MCF 10A (cell line): ENCODE data around the gene PROX2. TPM values are rescaled to one million over a fixed set of nuclear protein-coding genes. Genes with fewer than 3 reads are reported as not detected.

ENCODE experiments used
- BruUV-seq: library from RNA; stranded (reverse); fragments of 400-500 nt; replicated peaks from 2 replicates; lab custom pipeline; 2021; lab: Mats Ljungman, UMichigan
- CTCF ChIA-PET: fragments of 300-600 bp; sonication (Branson Sonifier 250); formaldehyde crosslinking; extraction: SDS; loops from one replicate; lab custom pipeline; 2021; ENCODE audit warnings: antibody characterized with exemption, inconsistent platforms; lab: Yijun Ruan, JAX
- POLR2A ChIA-PET: fragments of 300-600, 350-650 bp; sonication (Branson Sonifier 250); formaldehyde crosslinking; extraction: SDS; loops from one replicate; lab custom pipeline; 2020; ENCODE audit warnings: antibody characterized with exemption, inconsistent platforms; lab: Yijun Ruan, JAX
- DNase-seq: peaks from one replicate; pipeline ENCODE4 v3.0.0-alpha.2; 2018; ENCODE audit not compliant: unreplicated experiment
- H3K27ac Mint-ChIP-seq: one replicate; pipeline ENCODE4 v1.8.0; 2022; ENCODE audit warnings: mild to moderate bottlenecking, low read depth, mixed read lengths; ENCODE audit not compliant: unreplicated experiment
- H3K27me3 Mint-ChIP-seq: one replicate; pipeline ENCODE4 v1.8.0; 2022; ENCODE audit warnings: mixed read lengths; ENCODE audit not compliant: insufficient read depth, unreplicated experiment
- H3K36me3 Mint-ChIP-seq: one replicate; pipeline ENCODE4 v1.8.0; 2022; ENCODE audit warnings: mild to moderate bottlenecking, moderate library complexity, mixed read lengths; ENCODE audit not compliant: insufficient read depth, unreplicated experiment
- H3K4me1 Mint-ChIP-seq: one replicate; pipeline ENCODE4 v1.8.0; 2022; ENCODE audit warnings: mixed read lengths; ENCODE audit not compliant: insufficient read depth, unreplicated experiment
- H3K4me3 Mint-ChIP-seq: one replicate; pipeline ENCODE4 v1.8.0; 2022; ENCODE audit warnings: mild to moderate bottlenecking, moderate library complexity, mixed read lengths; ENCODE audit not compliant: unreplicated experiment
- H3K9me3 Mint-ChIP-seq: one replicate; pipeline ENCODE4 v1.8.0; 2022; ENCODE audit warnings: mixed read lengths; ENCODE audit not compliant: unreplicated experiment
- CTCF ChIP-seq: fragments of 200-600 bp; IDR thresholded peaks from one replicate; pipeline ENCODE4 v1.8.0; 2022; ENCODE audit warnings: antibody characterized with exemption, mild to moderate bottlenecking; ENCODE audit not compliant: unreplicated experiment
- intact Hi-C: fragments of 100-400 bp; cut with micrococcal nuclease; formaldehyde crosslinking; loops from 2 replicates; pipeline ENCODE4 v1.14.1; 2022
- total RNA-seq: library from RNA; stranded (reverse); gene quantifications from 2 replicates; pipeline ENCODE4 v1.2.3, GENCODE V29; 2022

The PROX2 gene
- total RNA-seq, 1 experiment from 2014 or later = not detected

DNA sequence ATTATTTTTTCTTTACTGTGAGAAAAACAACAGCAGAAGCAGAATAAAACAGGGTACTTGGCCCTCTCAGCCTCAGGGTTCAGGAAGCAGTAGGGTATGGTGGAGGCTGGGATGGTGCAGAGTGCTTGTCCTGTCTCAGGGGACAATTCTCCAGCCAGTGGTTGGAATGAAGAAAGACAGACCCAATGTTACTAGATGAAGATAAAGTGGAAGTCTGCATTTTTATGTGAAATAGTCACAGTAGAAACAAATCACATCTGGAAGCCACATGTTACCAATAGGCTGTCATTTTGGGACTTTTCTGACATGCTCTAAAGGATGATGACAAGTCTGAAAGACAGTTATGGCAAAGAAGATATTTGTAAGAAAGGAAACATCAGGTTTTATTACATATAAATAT lies 32.3 kb downstream of the PROX2 start:
- H3K36me3 Mint-ChIP-seq = peaks cover 31% of the 10 kb centered on the region
- peak overlapping the region; percentile 16 for H3K27ac Mint-ChIP-seq
- no peak overlapping the region for H3K4me3 Mint-ChIP-seq
- ChIA-PET CTCF (no interaction called here), POLR2A (interaction anchor here (0.7 to 1.4 kb wide), 2 partner anchors 9 to 89 kb away, joined by 3 to 4 read pairs; no protein-coding TSS in a partner anchor)
- peaks cover 9% of the 10 kb centered on the region for H3K4me1 Mint-ChIP-seq
- no peaks in the 10 kb centered on the region for H3K27me3 Mint-ChIP-seq
- intact Hi-C loops = no loop called here
- no peak for DNase-seq
- no TSS peak for BruUV-seq
- no peak for TF ChIP-seq CTCF
- no peaks in the 10 kb centered on the region for H3K9me3 Mint-ChIP-seq

- Mint-ChIP-seq H3K9me3 (no peaks in the 10 kb centered on the region), H3K4me3 (no peak overlapping the region), H3K27ac (no peak overlapping the region), H3K27me3 (no peaks in the 10 kb centered on the region), H3K4me1 (peaks cover 11% of the 10 kb centered on the region), H3K36me3 (peaks cover 46% of the 10 kb centered on the region)
- intact Hi-C loops = no loop called here
- CTCF ChIA-PET = interaction anchor here (0.7 to 2.8 kb wide), 5 partner anchors 18 to 314 kb away, joined by 3 to 11 read pairs (median 3); no protein-coding TSS in a partner anchor
- POLR2A ChIA-PET = interaction anchor here (2.0 kb wide), 1 partner anchor 15 kb away, joined by 5 read pairs; no protein-coding TSS in a partner anchor
- no peak for DNase-seq
- no peak for TF ChIP-seq CTCF
- BruUV-seq = no TSS peak
These were observed 34.4 kb downstream of the PROX2 start for GRCh38 chr14:74841230-74842207.

GRCh38 chr14:74840603-74841030 lies 35.3 kb downstream of the PROX2 start:
- Mint-ChIP-seq H3K4me1 (peaks cover 15% of the 10 kb centered on the region), H3K27me3 (no peaks in the 10 kb centered on the region), H3K9me3 (no peaks in the 10 kb centered on the region), H3K27ac (no peak overlapping the region), H3K4me3 (no peak overlapping the region), H3K36me3 (peaks cover 55% of the 10 kb centered on the region)
- DNase-seq = no peak
- CTCF ChIA-PET = interaction anchor here (0.7 to 2.8 kb wide), 3 partner anchors 20 to 313 kb away, joined by 3 to 11 read pairs (median 3); no protein-coding TSS in a partner anchor
- BruUV-seq = no TSS peak
- no peak for TF ChIP-seq CTCF
- intact Hi-C loops = no loop called here
- POLR2A ChIA-PET = no interaction called here

DNA sequence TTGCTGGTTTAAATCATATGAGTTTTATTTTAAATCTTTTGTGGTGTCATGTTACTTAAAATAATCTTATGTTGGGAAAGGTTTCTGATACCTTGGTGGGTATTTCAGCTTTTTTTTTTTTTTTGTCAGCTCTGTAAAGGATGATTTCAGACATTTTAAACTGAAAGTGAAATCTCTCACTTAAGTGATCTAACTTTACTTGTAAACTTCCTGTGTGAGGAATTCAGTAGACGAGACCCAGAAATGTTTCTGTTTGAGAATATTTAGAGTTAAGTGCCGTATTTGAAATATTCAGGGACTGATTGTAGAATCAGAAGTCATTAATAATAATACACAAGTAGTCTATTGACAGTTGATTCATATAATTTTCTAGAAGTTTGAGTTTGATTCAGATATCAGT lies 37.8 kb downstream of the PROX2 start:
- Mint-ChIP-seq H3K4me3 (no peak overlapping the region), H3K36me3 (peaks cover 73% of the 10 kb centered on the region), H3K27me3 (no peaks in the 10 kb centered on the region), H3K27ac (no peak overlapping the region), H3K9me3 (no peaks in the 10 kb centered on the region), H3K4me1 (peaks cover 10% of the 10 kb centered on the region)
- no peak for DNase-seq
- CTCF ChIA-PET = interaction anchor here (0.7 kb wide), 1 partner anchor 250 kb away, joined by 3 read pairs; no protein-coding TSS in a partner anchor
- no TSS peak for BruUV-seq
- TF ChIP-seq CTCF = no peak
- POLR2A ChIA-PET = no interaction called here
- intact Hi-C loops = no loop called here
